GM12878 (cell line): ENCODE data around the gene PLA2G2C. TPM values are rescaled to one million over a fixed set of nuclear protein-coding genes. Genes with fewer than 3 reads are reported as not detected.
A peak's percentile ranks its signal among the peaks of the same experiment; 100 is the strongest.

ENCODE experiments used
- ASH2L ChIP-seq: fragments of 300-600, 200-600 bp; sonication (generic); IDR thresholded peaks from 2 replicates; pipeline ENCODE4 v1.6.1; 2017; ENCODE audit warnings: low read depth, mild to moderate bottlenecking, borderline replicate concordance
- CHD1 ChIP-seq: IDR thresholded peaks from 2 replicates; pipeline ENCODE4 v1.6.1; 2012; ENCODE audit warnings: low read depth, low read length, improper control_type of control experiment
- GATAD2B ChIP-seq: fragments of 450-650 bp; conservative IDR thresholded peaks from 2 replicates; pipeline ENCODE4 v1.6.1; 2017; ENCODE audit warnings: low read depth, mild to moderate bottlenecking, moderate library complexity
- HDGF ChIP-seq: fragments of 450-650 bp; IDR thresholded peaks from 2 replicates; pipeline ENCODE4 v1.6.1; 2016; ENCODE audit warnings: antibody characterized with exemption
- MTA3 ChIP-seq: IDR thresholded peaks from 2 replicates; pipeline ENCODE4 v1.6.1; 2012; ENCODE audit warnings: low read length, inconsistent platforms, borderline replicate concordance
- NBN ChIP-seq: fragments of 450-650 bp; IDR thresholded peaks from 2 replicates; pipeline ENCODE4 v1.6.1; 2016
- NR2C2 ChIP-seq: IDR thresholded peaks from 2 replicates; pipeline ENCODE4 v1.6.1; 2011; ENCODE audit warnings: borderline replicate concordance, low read depth; ENCODE audit not compliant: control insufficient read depth, insufficient read length
- NRF1 ChIP-seq: conservative IDR thresholded peaks from 2 replicates; pipeline ENCODE4 v1.6.1; 2011; ENCODE audit warnings: mild to moderate bottlenecking, low read depth, low read length, improper control_type of control experiment
- RAD21 ChIP-seq: IDR thresholded peaks from 2 replicates; pipeline ENCODE4 v1.6.1; 2011; ENCODE audit warnings: mild to moderate bottlenecking, low read depth, low read length, moderate library complexity; ENCODE audit not compliant: insufficient read depth
- SMARCA5 ChIP-seq: fragments of 450-650 bp; IDR thresholded peaks from 2 replicates; pipeline ENCODE4 v1.6.1; 2017; ENCODE audit warnings: mild to moderate bottlenecking
- TCF7 ChIP-seq: IDR thresholded peaks from 2 replicates; pipeline ENCODE4 v1.6.1; 2014; ENCODE audit warnings: antibody characterized with exemption, borderline replicate concordance
- YY1 ChIP-seq: IDR thresholded peaks from 2 replicates; pipeline ENCODE4 v1.6.1; 2011; ENCODE audit warnings: low read depth, mild to moderate bottlenecking, low read length
- ZBED1 ChIP-seq: IDR thresholded peaks from 2 replicates; pipeline ENCODE4 v1.6.1; 2016; ENCODE audit warnings: borderline replicate concordance
- polyA plus RNA-seq, 11 experiments: library from polyadenylated mRNA; depleted of rRNA in 4 of 11; unstranded in 6 of 11; stranded (reverse) in 5 of 11; fragments of >200 nt; fragmentation: Nextera tagmentation in 4 of 11; fragmentation: Illumina TruSeq in 1 of 11; extraction: Ambion mirVana in 4 of 11; extraction: Trizol in 1 of 11; gene quantifications; 1 replicate in 1 of 11; 2 replicates in 10 of 11; pipeline versions ENCODE4 v1.2.1 to v1.2.3, GENCODE V29; 2011 to 2016; ENCODE audit warnings: inconsistent platforms in 2 of 11, missing spikeins in 2 of 11, low read depth in 1 of 11
- total RNA-seq, 4 experiments: library from RNA; depleted of rRNA in 3 of 4; stranded (reverse); fragments of >200 nt in 3 of 4; fragmentation: Illumina TruSeq in 1 of 4; extraction: Trizol in 1 of 4; gene quantifications; 2 replicates each; pipeline versions ENCODE4 v1.2.1 to v1.2.3, GENCODE V29; 2013 to 2021
- TF ChIP-seq, protein P1 (sequence below): fragments of 450-650 bp; IDR thresholded peaks from 2 replicates; pipeline ENCODE4 v1.6.1; 2017; ENCODE audit warnings: low read depth, mild to moderate bottlenecking, moderate library complexity
- TF ChIP-seq, protein P2 (sequence below): IDR thresholded peaks from 2 replicates; pipeline ENCODE4 v1.6.1; 2012; ENCODE audit warnings: improper control_type of control experiment, low read depth, low read length; ENCODE audit not compliant: insufficient replicate concordance
- TF ChIP-seq, protein P3 (sequence below): fragments of 150-350 bp; IDR thresholded peaks from 2 replicates; pipeline ENCODE4 v1.6.1; 2016; ENCODE audit warnings: low read depth, low read length
- TF ChIP-seq, protein P4 (sequence below): fragments of 450-650 bp; IDR thresholded peaks from 2 replicates; pipeline ENCODE4 v1.6.1; 2016; ENCODE audit warnings: mild to moderate bottlenecking

Gene PLA2G2C
- total and polyA plus RNA-seq, 10 of the 15 experiments (the other 5 are each of a cell fraction or from before 2014, with no cell fraction given) = 0.05 TPM; not detected in 9

DNA sequence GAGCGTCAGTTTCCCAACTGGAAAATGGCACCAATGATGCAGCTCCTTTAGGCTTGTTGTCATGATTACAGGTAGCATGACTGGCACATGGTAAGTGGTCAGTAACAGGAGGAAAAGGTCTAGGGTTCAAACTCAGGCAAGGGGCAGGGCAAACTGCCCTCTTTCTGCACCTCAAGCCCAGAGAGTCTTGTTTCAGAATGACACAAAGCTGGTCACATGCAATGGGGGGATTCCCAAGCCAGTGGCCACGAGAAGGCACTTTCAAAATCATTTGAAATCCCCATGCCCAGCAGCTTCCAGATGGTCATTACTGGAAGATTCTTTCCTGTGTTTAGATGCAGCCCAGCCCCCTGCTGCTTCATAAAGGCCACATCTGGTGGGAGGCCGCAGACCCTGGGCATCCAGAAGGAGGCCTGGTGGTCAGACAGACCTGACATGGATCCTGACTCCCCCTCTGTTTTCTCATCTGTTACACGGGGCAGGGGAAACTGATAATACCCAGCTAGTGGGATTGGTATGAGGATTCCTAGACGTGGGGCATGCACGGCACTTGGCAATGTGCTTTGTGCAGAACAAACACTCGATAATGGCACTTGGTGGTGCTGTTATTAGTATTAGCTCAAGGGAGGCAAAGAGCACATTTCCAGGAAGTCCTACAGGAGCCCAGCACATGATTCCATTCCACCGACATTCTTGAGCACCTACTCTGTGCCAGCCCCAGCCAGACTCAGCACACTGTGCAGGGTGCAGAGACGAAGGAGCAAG, 60.1 kb downstream of the PLA2G2C start (continued):
- TF ChIP-seq, protein P1, sequence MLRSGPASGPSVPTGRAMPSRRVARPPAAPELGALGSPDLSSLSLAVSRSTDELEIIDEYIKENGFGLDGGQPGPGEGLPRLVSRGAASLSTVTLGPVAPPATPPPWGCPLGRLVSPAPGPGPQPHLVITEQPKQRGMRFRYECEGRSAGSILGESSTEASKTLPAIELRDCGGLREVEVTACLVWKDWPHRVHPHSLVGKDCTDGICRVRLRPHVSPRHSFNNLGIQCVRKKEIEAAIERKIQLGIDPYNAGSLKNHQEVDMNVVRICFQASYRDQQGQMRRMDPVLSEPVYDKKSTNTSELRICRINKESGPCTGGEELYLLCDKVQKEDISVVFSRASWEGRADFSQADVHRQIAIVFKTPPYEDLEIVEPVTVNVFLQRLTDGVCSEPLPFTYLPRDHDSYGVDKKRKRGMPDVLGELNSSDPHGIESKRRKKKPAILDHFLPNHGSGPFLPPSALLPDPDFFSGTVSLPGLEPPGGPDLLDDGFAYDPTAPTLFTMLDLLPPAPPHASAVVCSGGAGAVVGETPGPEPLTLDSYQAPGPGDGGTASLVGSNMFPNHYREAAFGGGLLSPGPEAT = peak; percentile 93
- TF ChIP-seq, protein P2, sequence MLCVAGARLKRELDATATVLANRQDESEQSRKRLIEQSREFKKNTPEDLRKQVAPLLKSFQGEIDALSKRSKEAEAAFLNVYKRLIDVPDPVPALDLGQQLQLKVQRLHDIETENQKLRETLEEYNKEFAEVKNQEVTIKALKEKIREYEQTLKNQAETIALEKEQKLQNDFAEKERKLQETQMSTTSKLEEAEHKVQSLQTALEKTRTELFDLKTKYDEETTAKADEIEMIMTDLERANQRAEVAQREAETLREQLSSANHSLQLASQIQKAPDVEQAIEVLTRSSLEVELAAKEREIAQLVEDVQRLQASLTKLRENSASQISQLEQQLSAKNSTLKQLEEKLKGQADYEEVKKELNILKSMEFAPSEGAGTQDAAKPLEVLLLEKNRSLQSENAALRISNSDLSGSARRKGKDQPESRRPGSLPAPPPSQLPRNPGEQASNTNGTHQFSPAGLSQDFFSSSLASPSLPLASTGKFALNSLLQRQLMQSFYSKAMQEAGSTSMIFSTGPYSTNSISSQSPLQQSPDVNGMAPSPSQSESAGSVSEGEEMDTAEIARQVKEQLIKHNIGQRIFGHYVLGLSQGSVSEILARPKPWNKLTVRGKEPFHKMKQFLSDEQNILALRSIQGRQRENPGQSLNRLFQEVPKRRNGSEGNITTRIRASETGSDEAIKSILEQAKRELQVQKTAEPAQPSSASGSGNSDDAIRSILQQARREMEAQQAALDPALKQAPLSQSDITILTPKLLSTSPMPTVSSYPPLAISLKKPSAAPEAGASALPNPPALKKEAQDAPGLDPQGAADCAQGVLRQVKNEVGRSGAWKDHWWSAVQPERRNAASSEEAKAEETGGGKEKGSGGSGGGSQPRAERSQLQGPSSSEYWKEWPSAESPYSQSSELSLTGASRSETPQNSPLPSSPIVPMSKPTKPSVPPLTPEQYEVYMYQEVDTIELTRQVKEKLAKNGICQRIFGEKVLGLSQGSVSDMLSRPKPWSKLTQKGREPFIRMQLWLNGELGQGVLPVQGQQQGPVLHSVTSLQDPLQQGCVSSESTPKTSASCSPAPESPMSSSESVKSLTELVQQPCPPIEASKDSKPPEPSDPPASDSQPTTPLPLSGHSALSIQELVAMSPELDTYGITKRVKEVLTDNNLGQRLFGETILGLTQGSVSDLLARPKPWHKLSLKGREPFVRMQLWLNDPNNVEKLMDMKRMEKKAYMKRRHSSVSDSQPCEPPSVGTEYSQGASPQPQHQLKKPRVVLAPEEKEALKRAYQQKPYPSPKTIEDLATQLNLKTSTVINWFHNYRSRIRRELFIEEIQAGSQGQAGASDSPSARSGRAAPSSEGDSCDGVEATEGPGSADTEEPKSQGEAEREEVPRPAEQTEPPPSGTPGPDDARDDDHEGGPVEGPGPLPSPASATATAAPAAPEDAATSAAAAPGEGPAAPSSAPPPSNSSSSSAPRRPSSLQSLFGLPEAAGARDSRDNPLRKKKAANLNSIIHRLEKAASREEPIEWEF = no peak
- no peak for TF ChIP-seq MTA3
- 0 out of 2 replicates have a peak, but pooled peaks have one; percentile 5 for TF ChIP-seq YY1
- TF ChIP-seq, protein P3, sequence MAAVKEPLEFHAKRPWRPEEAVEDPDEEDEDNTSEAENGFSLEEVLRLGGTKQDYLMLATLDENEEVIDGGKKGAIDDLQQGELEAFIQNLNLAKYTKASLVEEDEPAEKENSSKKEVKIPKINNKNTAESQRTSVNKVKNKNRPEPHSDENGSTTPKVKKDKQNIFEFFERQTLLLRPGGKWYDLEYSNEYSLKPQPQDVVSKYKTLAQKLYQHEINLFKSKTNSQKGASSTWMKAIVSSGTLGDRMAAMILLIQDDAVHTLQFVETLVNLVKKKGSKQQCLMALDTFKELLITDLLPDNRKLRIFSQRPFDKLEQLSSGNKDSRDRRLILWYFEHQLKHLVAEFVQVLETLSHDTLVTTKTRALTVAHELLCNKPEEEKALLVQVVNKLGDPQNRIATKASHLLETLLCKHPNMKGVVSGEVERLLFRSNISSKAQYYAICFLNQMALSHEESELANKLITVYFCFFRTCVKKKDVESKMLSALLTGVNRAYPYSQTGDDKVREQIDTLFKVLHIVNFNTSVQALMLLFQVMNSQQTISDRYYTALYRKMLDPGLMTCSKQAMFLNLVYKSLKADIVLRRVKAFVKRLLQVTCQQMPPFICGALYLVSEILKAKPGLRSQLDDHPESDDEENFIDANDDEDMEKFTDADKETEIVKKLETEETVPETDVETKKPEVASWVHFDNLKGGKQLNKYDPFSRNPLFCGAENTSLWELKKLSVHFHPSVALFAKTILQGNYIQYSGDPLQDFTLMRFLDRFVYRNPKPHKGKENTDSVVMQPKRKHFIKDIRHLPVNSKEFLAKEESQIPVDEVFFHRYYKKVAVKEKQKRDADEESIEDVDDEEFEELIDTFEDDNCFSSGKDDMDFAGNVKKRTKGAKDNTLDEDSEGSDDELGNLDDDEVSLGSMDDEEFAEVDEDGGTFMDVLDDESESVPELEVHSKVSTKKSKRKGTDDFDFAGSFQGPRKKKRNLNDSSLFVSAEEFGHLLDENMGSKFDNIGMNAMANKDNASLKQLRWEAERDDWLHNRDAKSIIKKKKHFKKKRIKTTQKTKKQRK = no peak
- no peak for TF ChIP-seq RAD21
- no peak for TF ChIP-seq CHD1
- peak; percentile 71; the same call in 1 of the 2 replicates for TF ChIP-seq GATAD2B
- no peak for TF ChIP-seq ZBED1
- TF ChIP-seq NRF1 = no peak
- no peak for TF ChIP-seq HDGF
- TF ChIP-seq ASH2L = no peak
- no peak for TF ChIP-seq TCF7
- TF ChIP-seq, protein P4, sequence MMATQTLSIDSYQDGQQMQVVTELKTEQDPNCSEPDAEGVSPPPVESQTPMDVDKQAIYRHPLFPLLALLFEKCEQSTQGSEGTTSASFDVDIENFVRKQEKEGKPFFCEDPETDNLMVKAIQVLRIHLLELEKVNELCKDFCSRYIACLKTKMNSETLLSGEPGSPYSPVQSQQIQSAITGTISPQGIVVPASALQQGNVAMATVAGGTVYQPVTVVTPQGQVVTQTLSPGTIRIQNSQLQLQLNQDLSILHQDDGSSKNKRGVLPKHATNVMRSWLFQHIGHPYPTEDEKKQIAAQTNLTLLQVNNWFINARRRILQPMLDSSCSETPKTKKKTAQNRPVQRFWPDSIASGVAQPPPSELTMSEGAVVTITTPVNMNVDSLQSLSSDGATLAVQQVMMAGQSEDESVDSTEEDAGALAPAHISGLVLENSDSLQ = peak; percentile 81
- TF ChIP-seq NBN = peak; percentile 74
- TF ChIP-seq SMARCA5 = no peak
- no peak for TF ChIP-seq NR2C2
